Activated CD4-positive, alpha-beta T cell treated with anti-CD3 and anti-CD28 coated beads, Interleukin-10, Interleukin-2, amounts not matched to agents 100 ng/mL and 50 ng/mL, durations not matched to agents 16 hours and 8 hours (primary cell): ENCODE measurements around the gene ANKRD33B.
A peak's percentile ranks its signal among the peaks of the same experiment; 100 is the strongest.

Experiments used
- DNase-seq: peaks from one replicate; pipeline ENCODE4 v3.0.0-alpha.2; 2020

ANKRD33B gene

DNA sequence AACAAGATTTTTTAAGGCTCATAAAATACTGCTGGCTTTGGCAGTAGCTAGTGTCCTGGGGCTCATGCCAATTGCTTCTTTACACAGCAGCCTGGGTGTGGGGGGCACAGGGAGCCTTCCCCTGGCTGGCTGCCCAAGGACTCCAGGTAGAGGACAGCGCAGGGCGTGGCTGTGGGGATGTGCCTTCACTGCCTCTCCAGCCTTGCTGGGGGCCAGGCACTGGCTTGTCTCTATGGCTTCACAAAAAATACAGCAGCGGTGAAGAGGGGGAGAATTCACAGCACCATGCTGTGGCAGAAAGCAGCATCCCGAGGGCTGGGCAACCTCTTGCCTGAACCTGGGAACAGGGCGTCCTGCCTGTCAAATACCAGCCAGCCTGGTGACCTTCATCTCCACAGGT, 139.8 kb downstream of the ANKRD33B start:
- DNase-seq: no peak

DNA sequence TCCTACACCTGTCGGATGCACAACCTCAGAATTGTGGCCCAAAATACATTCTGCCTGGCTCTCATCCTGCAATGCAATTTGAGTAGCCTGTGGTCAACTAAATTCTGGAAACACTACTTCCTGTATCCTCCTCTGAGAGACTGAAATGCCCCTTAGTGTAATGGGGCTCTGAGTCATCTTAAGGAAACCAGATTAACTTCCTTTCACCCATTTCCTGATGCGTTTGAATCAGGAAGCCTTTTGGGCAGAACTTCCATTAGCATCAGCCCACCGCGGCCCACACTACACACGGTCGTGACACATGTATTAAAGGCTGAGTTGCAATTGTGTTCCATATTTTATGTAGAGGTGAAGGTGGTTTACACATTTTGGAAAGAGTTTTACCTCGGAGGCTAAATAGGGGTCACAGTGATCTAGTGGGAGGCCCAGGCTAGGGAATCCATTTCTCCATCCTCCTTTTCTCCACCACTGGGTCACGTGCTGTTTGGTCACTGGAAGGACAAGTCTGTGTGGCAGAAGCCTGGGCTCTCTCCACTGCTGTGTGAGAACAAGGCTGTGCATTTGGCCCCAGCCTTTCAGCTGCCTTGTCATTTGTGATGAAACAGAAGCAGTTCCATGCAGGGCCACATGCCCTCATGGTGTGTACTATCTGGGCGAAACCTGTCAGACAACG, 141.2 kb downstream of the ANKRD33B start:
- peak; percentile 52 for DNase-seq

DNA sequence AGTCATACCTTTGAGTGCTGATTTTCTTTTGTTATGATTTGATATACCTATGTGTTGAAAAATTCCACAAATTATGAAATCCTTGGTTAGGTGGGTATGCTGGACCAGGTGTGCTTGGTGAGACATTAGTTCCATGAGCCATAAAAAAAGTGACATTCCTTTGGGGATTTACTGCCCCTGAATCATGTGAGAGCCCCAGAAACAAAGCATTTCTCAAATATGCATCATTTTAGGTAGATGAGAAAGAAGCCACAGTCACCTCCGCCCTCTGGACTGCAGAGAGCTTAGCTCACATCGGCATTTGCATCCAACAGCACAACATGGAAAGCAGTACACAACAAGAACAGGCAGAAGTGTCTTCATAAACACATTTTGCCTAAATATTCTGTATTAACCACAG, 141.9 kb downstream of the ANKRD33B start:
- no peak for DNase-seq

DNA sequence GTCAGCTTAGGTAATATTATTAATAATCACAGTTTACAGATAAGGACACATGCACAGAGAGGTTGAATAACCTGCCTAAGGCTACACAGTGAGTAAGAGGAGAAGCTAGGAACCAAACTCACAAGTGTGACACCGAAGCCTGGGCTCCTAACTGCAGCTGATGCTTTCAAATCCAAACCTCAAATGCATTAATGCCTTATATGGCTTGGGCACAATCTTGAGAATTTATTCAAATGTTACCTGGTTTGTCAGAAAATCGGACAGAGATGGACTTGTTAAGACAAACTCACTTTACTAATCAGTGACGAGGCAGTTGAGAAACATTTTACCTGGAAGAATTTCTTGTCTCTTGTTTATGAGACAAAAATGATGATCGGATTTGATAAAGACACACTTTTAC, 142.5 kb downstream of the ANKRD33B start:
- no peak for DNase-seq
